HEK293T (cell line): ENCODE data around the gene SRP19.
"Not testable (repeated sequence)": the region's sequence is repeated elsewhere in the genome, so short reads cannot be mapped to it uniquely, and the experiment has no call there.

Experiments
- CTCF ChIA-PET: fragments of 350-600 bp; formaldehyde crosslinking; extraction: SDS; loops from one replicate; lab custom pipeline; 2021; ENCODE audit warnings: antibody characterized with exemption, inconsistent platforms; lab: Yijun Ruan, JAX
- POLR2A ChIA-PET: fragments of 350-600 bp; formaldehyde crosslinking; extraction: SDS; loops from one replicate; lab custom pipeline; 2020; ENCODE audit warnings: antibody characterized with exemption, inconsistent platforms; lab: Yijun Ruan, JAX
- DNase-seq: peaks from one replicate; pipeline ENCODE4 v3.0.0; 2012; ENCODE audit warnings: mixed read lengths; ENCODE audit errors: extremely low spot score
- ARNT ChIP-seq: fragments of 450-650 bp; IDR thresholded peaks from 2 replicates; pipeline ENCODE4 v1.6.1; 2017; ENCODE audit warnings: mild to moderate bottlenecking
- BHLHE40 ChIP-seq: fragments of 450-650 bp; IDR thresholded peaks from 2 replicates; pipeline ENCODE4 v1.6.1; 2016; ENCODE audit warnings: mild to moderate bottlenecking, moderate library complexity, borderline replicate concordance
- CTBP1 ChIP-seq: fragments of 450-650 bp; IDR thresholded peaks from 2 replicates; pipeline ENCODE4 v1.6.1; 2016; ENCODE audit warnings: borderline replicate concordance
- ELF4 ChIP-seq: fragments of 450-650 bp; IDR thresholded peaks from 2 replicates; pipeline ENCODE4 v1.6.1; 2017; ENCODE audit warnings: antibody characterized with exemption
- FOXA1 ChIP-seq: fragments of 450-650 bp; IDR thresholded peaks from 2 replicates; pipeline ENCODE4 v1.6.1; 2016; ENCODE audit warnings: mild to moderate bottlenecking
- FOXK2 ChIP-seq: fragments of 450-650 bp; IDR thresholded peaks from 2 replicates; pipeline ENCODE4 v1.6.1; 2016; ENCODE audit warnings: mild to moderate bottlenecking
- FOXM1 ChIP-seq: fragments of 450-650 bp; IDR thresholded peaks from 2 replicates; pipeline ENCODE4 v1.6.1; 2017; ENCODE audit warnings: mild to moderate bottlenecking, borderline replicate concordance
- HDGF ChIP-seq: fragments of 450-650 bp; IDR thresholded peaks from 2 replicates; pipeline ENCODE4 v1.6.1; 2017; ENCODE audit warnings: antibody characterized with exemption, borderline replicate concordance
- L3MBTL2 ChIP-seq: fragments of 450-650 bp; conservative IDR thresholded peaks from 2 replicates; pipeline ENCODE4 v1.6.1; 2016; ENCODE audit warnings: mild to moderate bottlenecking
- LEF1 ChIP-seq: fragments of 450-650 bp; IDR thresholded peaks from 2 replicates; pipeline ENCODE4 v1.6.1; 2017; ENCODE audit warnings: mild to moderate bottlenecking, borderline replicate concordance
- NFRKB ChIP-seq: fragments of 450-650 bp; IDR thresholded peaks from 2 replicates; pipeline ENCODE4 v1.6.1; 2016; ENCODE audit warnings: mild to moderate bottlenecking, moderate library complexity
- SP1 ChIP-seq: fragments of 450-650 bp; IDR thresholded peaks from 2 replicates; pipeline ENCODE4 v1.6.1; 2017
- SUZ12 ChIP-seq: fragments of 450-650 bp; IDR thresholded peaks from 2 replicates; pipeline ENCODE4 v1.6.1; 2016; ENCODE audit warnings: mild to moderate bottlenecking
- TARDBP ChIP-seq: fragments of 450-650 bp; IDR thresholded peaks from 2 replicates; pipeline ENCODE4 v1.6.1; 2016
- ZNF384 ChIP-seq: fragments of 450-650 bp; IDR thresholded peaks from 2 replicates; pipeline ENCODE4 v1.6.1; 2016
- TF ChIP-seq, protein P1 (sequence below): fragments of 450-650 bp; IDR thresholded peaks from 2 replicates; pipeline ENCODE4 v1.6.1; 2016

SRP19 gene

DNA sequence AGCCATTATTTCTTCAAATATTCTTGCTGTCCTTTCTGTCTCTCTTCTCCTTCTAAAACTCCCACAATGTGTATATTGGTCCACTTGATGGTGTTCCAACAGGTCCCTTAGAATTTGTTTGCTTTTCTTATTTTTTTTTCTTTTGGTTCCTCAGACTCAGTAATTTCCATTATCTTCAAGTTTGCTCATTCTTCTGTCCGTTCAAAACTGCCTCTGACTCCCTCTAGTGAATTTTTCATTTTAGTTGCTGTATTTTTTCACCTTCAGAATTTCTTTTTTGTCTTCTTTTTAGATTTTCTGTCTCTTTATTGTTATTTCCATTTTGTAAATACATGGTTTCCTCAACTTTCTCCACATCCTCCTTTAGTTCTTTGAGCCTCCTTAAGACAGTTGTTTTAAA is 6.4 kb upstream of the SRP19 start:
- ChIA-PET CTCF (no interaction called here), POLR2A (no interaction called here)
- TF ChIP-seq SP1 (no peak), ELF4 (no peak), ARNT (no peak), LEF1 (no peak), L3MBTL2 (no peak), NFRKB (no peak)
- no peak for DNase-seq

DNA sequence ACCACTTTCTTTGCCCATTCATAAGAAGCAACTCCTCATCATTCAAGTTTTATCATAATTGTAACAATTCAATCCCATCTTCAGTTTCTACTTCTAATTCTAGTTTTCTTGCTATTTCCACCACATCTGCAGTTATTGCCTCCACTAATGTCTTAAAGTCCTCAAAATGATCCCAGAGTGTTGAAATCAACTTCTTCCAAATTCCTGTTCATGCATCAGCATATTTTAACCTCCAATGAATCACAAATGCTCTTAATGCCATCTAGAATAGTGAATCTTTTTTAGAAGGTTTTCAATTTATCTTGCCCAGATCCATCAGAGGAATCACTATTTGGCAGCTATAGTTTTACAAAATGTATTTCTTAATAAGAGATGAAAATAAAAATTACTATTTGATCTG is 3.2 kb upstream of the SRP19 start:
- CTCF ChIA-PET, result no interaction called here
- TF ChIP-seq LEF1, result no peak
- TF ChIP-seq TARDBP, result no peak
- TF ChIP-seq FOXA1, result no peak
- no peak for TF ChIP-seq FOXK2
- no peak for TF ChIP-seq CTBP1
- TF ChIP-seq ARNT, result no peak
- no peak for TF ChIP-seq BHLHE40
- TF ChIP-seq ELF4, result no peak
- no peak for TF ChIP-seq FOXM1
- TF ChIP-seq, protein P1, sequence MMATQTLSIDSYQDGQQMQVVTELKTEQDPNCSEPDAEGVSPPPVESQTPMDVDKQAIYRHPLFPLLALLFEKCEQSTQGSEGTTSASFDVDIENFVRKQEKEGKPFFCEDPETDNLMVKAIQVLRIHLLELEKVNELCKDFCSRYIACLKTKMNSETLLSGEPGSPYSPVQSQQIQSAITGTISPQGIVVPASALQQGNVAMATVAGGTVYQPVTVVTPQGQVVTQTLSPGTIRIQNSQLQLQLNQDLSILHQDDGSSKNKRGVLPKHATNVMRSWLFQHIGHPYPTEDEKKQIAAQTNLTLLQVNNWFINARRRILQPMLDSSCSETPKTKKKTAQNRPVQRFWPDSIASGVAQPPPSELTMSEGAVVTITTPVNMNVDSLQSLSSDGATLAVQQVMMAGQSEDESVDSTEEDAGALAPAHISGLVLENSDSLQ, result no peak
- TF ChIP-seq L3MBTL2, result no peak
- TF ChIP-seq ZNF384, result no peak
- no peak for TF ChIP-seq SUZ12
- TF ChIP-seq SP1, result no peak
- TF ChIP-seq NFRKB, result no peak
- no peak for TF ChIP-seq HDGF
- POLR2A ChIA-PET, result no interaction called here
- no peak for DNase-seq

DNA sequence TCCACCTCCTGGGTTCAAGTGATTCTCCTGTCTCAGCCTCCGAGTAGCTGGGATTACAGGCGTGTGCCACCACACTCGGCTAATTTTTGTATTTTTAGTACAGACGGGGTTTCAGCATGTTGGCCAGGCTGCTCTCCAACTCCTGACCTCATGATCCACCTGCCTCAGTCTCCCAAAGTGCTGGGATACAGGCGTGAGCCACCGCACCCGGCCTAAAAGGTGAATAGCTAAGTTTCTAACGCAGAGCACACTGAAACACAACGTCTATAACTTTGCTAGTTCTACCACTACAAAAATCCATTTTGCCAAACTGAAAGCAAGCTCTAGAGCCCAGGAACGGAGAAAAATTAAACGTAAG is 537 bp upstream of the SRP19 start:
- not testable (repeated sequence) for DNase-seq
- ChIA-PET POLR2A (interaction anchor here (0.9 to 2.6 kb wide), 15 partner anchors 9 to 153 kb away, joined by 3 to 24 read pairs (median 5); partner anchors contain the start of genes DCP2 and REEP5), CTCF (interaction anchor here (1.3 kb wide), 1 partner anchor 12 kb away, joined by 14 read pairs; no protein-coding TSS in a partner anchor)

DNA sequence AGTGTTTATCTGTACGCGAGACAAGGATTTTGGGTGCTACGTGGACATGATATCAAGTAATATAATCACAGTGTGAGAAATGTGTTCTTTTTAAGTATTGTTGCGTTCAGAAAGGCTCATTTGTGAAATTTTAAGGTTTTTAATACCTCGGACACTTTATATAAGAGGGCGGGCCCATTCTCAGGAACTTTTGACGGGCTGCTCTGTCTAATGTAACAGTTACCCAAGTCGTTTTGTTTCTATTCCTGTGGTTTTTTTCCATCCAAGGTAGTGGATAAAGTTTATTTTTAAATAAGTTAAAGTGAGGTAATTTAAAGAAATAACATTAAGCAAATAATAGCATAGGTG is 525 bp downstream of the SRP19 start:
- TF ChIP-seq, protein P1, result no peak
- no peak for TF ChIP-seq BHLHE40
- no peak for TF ChIP-seq ARNT
- TF ChIP-seq LEF1, result no peak
- no peak for TF ChIP-seq L3MBTL2
- ChIA-PET CTCF (no interaction called here), POLR2A (interaction anchor here (0.7 to 2.6 kb wide), 11 partner anchors 8 to 154 kb away, joined by 3 to 24 read pairs (median 7); partner anchors contain the start of genes DCP2 and REEP5)
- DNase-seq, result no peak

DNA sequence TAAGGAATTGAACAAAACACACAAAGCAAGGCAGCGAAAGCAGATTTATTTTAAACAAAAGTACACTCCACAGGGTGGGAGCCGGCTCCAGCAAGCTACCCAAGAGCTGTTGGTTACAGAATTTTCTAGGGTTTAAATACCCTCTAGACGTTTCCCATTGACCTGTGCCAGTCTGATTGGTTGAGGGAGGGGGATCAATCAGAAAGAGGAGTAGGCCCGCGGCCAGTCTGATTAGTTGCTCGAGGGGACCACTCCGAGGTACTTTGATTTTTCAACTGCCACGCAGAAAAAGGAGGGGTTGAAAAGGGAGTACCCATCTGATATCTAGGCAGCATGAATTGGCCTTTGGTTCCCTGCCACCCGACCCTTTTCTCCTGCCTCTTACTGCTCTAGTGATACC is 998 bp downstream of the SRP19 start:
- ChIA-PET CTCF (no interaction called here), POLR2A (interaction anchor here (1.6 to 2.6 kb wide), 4 partner anchors 11 to 60 kb away, joined by 4 to 24 read pairs (median 11); partner anchors contain the start of gene REEP5)
- TF ChIP-seq CTBP1 (no peak), ZNF384 (no peak)
- TF ChIP-seq, protein P1, result peak; percentile 50; the same call in 1 of the 2 replicates
- DNase-seq, result peak; percentile 29

DNA sequence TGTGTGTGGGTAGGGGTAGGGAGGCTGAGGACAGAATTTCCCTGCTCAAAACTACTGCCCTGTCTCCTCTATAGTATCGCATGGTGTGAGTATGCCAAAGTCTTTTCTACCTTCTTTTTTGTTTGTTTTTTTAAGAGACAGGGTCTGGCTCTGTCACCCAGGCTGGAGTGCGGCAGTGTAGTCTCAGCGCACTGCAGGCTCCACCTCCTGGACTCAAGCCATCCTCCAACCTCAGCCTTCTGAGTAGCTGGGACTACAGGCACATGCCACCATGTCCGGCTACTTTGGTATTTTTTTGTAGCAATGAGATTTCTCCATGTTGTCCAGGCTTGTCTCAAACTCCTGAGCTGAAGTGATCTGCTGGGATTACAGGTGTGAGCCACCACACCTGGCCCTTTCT is 2.5 kb downstream of the SRP19 start:
- ChIA-PET CTCF (interaction anchor here (1.1 kb wide), 1 partner anchor 15 kb away, joined by 3 read pairs; no protein-coding TSS in a partner anchor), POLR2A (interaction anchor here (1.6 kb wide), 1 partner anchor 58 kb away, joined by 4 read pairs; no protein-coding TSS in a partner anchor)
- DNase-seq, result no peak
- no peak for TF ChIP-seq LEF1
- no peak for TF ChIP-seq TARDBP
- TF ChIP-seq FOXM1, result no peak
- TF ChIP-seq, protein P1, result no peak
- no peak for TF ChIP-seq L3MBTL2
- no peak for TF ChIP-seq ELF4
- TF ChIP-seq CTBP1, result no peak
- no peak for TF ChIP-seq SUZ12
- TF ChIP-seq FOXK2, result no peak

DNA sequence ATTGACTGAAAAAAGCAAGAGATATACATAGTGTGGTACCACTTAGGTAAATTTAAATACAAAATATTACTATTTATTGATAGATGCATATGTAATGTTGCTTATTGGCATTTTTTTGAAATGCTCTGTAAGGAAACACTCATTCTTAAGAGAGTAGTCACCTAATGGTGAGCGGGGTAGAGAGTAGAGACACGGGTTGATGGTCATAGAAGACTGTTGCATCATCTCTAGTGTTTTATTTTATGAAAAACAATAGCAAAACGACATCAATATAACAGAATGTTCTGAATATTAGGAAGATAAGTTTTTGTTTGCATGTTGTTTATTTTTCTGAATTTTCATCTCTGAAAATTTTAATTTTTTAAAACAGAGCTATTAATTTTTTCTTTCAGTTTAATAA is 4.0 kb downstream of the SRP19 start:
- POLR2A ChIA-PET, result interaction anchor here (0.8 kb wide), 1 partner anchor 111 kb away, joined by 4 read pairs; the partner anchor contains the start of gene DCP2
- TF ChIP-seq ARNT (no peak), CTBP1 (no peak)
- CTCF ChIA-PET, result no interaction called here
- DNase-seq, result no peak
